GM19372 (cell line): ENCODE results near the gene MYH9.
"Not testable (repeated sequence)": the region's sequence is repeated elsewhere in the genome, so short reads cannot be mapped to it uniquely, and the experiment has no call there.

ENCODE experiments used
- ATAC-seq: cut with Tn5 transposase; IDR thresholded peaks from one replicate; pipeline ENCODE4 v1.9.1; 2021; ENCODE audit warnings: mild to moderate bottlenecking, low read depth, moderate library complexity; ENCODE audit not compliant: unreplicated experiment

Gene MYH9

GRCh38 chr22:36256478-36256877 is 131.3 kb downstream of the MYH9 start:
- ATAC-seq: no peak

GRCh38 chr22:36255572-36255971 is 132.2 kb downstream of the MYH9 start:
- not testable (repeated sequence) for ATAC-seq

- ATAC-seq: no peak
Measured at GRCh38 chr22:36253523-36254490, 134.0 kb downstream of the MYH9 start.

GRCh38 chr22:36252754-36253522 is 134.8 kb downstream of the MYH9 start, which contains the start of gene APOL1:
TSS of gene APOL1 (plus strand) at chr22:36253133. CDS start at chr22:36254956, 1,823 bp downstream.
- peak; percentile 75 for ATAC-seq

DNA sequence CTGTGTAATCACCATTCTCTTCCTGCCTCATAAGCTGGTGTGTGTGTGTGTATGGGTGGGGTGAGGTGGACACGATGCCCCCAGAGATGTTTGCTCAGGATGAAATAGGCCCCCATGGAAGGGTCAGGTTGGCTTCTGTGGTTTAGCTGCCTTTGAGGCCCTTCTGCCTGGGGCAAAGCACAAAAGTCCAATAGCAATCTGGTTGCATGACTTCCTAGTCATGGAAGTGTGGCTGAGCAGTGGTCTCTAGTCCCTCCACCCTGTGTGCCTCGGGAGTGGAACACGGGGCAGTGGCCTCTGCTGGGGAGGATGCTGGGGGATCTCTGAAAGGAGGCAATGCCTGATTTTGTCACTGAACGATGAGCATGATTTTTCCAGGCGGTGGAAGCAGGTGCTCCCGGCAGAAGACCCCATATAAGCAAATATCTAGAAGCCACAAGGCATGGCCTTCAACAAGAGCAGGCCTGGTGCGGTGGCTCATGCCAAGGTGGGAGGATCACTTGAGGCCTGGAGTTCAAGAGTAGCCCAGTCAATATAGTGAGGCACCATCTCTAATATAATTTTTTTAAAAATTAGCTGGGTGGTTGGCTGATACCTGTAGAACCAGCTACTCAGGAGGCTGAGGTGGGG is 135.7 kb downstream of the MYH9 start:
- not testable (repeated sequence) for ATAC-seq

- ATAC-seq: not testable (repeated sequence)
Measured at GRCh38 chr22:36250292-36250960, 137.3 kb downstream of the MYH9 start.

DNA sequence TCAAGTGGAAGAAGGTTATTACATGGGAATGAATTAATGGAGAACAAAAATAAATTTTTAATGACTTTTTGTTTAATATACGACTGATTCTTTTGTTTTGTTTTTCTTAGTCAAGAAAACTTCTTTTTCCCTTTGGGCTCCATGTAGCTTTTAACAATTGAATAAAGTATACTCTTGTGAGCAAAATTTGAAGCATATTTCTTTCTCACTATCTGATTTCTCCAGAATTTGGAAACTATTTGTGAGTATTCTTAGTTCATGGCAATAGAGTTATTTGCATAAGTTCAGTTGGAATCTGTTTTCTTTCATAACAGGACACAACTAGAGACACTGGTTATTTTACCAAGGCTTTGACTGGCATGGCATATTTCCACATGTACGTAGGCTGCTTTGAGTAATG is 138.6 kb downstream of the MYH9 start:
- no peak for ATAC-seq

- ATAC-seq: no peak
Measured at GRCh38 chr22:36247955-36248354, 139.8 kb downstream of the MYH9 start.

GRCh38 chr22:36246718-36247117 is 141.0 kb downstream of the MYH9 start:
- ATAC-seq: no peak

- ATAC-seq: no peak
Measured at GRCh38 chr22:36245805-36246356, 141.9 kb downstream of the MYH9 start.

- ATAC-seq: no peak
Measured at GRCh38 chr22:36244522-36245391, 143.0 kb downstream of the MYH9 start.

- no peak for ATAC-seq
Measured at GRCh38 chr22:36243986-36244385, 143.8 kb downstream of the MYH9 start.

DNA sequence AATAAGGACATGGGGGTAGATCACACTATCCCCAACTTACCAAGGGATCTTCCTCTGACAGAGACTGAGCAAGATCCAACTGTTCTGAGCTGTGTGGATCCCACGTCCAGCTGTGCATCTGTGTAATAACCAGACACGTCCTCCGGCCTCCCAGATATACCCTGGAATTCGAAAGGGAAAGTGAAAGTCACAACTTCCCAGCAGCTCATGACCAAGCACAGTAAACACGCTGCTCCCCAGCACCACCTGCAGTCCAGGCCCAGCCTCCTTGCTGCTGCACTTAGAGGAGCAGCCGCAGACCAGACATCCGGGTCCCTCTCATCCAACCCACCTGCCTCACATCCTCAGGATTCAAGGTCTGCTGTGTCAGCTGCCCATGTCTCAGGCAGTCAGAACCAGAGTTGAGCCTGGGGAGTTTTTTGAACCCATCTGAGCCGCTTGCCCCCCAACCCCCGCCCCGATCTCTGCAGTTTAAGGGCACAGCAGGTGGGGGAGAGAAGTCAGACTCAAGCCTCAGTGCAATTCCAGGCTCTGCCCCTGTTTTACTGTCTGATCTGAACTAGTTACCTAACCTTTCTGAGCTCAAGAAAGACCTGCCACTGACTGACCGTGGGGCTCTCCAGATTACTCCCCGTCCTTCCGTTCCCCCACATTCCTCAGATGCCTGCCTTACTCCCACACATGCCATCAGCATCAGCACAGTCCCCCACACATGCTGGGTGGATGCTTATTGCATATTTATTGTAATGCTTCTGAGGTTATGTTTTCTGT is 148.2 kb downstream of the MYH9 start, which contains the start of gene APOL2:
APOL2 (minus strand) TSS at position 127 of the 771 bp plus-strand sequence. CDS start 6,365 bp downstream, outside the sequence.
- peak; percentile 96 for ATAC-seq

- ATAC-seq: peak; percentile 11
Measured at GRCh38 chr22:36239150-36239400, 148.7 kb downstream of the MYH9 start.

DNA sequence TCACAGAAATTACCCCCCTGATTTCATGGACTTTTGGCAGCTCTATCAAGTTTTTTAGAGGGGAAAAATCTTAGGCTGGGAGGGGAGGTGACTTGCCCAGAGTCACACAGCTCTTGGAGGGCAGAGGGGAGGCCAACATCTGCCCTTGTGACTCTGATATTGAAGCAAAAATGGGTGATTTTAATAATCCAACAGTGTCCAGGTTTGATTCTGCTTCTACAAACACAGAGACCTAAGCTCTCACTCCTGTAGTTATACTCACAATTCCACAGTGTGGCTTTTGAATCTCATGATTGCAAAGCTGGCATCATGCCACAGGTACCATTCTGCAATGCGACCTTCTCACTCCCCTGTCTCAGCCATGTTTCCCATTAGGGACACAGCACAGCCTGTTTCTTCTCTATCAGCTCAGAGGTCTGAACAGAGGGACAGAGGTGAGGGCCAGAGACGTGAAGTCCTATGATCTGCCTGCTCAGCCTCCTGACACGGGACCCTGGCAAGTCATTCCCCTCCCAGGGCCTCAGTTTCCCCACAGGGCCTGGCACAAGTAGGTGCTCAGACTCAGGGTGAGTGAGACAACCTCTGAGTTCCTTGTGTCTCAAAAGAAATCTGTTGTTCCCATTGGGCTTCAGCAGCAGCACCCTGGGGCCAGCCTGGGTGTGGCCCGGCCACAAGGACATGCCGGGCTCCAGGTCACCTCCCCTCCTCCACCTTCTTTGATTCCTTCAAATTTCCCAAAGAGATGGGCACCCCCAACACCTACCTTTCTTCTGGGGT is 149.2 kb downstream of the MYH9 start:
- no peak for ATAC-seq

GRCh38 chr22:36237462-36238372 is 150.1 kb downstream of the MYH9 start:
- no peak for ATAC-seq
